ENCODE measurements around the gene NFKB2.
A peak's percentile ranks its signal among the peaks of the same experiment; 100 is the strongest.

The NFKB2 gene

DNA sequence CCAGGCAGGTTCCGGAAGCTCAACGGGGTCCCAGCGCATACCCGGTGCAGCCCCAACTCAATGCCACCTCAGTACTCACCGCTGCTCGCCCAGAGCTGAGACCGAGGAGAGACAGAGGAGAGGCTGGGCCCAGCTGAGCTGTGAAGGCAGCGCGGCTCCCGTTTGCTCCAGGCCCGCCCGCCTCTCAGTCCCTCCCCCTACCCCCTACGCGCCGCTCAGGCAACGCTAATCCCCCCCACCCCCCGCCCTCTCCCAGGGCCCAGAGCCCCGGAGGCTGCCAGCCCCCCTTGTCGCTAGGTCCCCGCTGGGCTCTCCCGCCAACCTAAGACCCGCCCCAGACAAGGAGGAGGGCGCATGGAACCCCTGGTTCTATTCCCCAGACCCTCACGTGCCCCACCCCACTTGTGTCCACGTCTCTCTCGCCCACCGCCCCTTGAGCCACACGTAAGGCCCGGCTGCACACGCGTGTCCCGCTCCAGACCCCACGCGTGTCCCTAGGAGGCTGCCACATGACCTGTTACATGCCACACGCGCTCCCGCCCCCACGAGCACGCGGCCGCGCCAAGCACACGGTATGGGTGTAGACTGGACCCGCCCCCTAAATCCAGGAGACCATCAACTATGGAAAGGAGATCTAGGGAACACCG, 23.2 kb downstream of the NFKB2 start, which contains the start of gene PSD:
PSD (minus strand) TSS at position 164 of the 647 bp plus-strand sequence. CDS start 1,747 bp downstream, outside the sequence.
- TF ChIP-seq, protein P1, sequence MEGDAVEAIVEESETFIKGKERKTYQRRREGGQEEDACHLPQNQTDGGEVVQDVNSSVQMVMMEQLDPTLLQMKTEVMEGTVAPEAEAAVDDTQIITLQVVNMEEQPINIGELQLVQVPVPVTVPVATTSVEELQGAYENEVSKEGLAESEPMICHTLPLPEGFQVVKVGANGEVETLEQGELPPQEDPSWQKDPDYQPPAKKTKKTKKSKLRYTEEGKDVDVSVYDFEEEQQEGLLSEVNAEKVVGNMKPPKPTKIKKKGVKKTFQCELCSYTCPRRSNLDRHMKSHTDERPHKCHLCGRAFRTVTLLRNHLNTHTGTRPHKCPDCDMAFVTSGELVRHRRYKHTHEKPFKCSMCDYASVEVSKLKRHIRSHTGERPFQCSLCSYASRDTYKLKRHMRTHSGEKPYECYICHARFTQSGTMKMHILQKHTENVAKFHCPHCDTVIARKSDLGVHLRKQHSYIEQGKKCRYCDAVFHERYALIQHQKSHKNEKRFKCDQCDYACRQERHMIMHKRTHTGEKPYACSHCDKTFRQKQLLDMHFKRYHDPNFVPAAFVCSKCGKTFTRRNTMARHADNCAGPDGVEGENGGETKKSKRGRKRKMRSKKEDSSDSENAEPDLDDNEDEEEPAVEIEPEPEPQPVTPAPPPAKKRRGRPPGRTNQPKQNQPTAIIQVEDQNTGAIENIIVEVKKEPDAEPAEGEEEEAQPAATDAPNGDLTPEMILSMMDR (IDR thresholded peaks at IDR 0.05; ENCODE audit: low read depth, low read length, missing control alignments): no peak
- H3K4me3 ChIP-seq (replicated peaks; ENCODE audit: low read depth, low read length): peak within 1 kb of the TSS; percentile 91
- no peak for DNase-seq (ENCODE audit: extremely low read depth, low read depth)

DNA sequence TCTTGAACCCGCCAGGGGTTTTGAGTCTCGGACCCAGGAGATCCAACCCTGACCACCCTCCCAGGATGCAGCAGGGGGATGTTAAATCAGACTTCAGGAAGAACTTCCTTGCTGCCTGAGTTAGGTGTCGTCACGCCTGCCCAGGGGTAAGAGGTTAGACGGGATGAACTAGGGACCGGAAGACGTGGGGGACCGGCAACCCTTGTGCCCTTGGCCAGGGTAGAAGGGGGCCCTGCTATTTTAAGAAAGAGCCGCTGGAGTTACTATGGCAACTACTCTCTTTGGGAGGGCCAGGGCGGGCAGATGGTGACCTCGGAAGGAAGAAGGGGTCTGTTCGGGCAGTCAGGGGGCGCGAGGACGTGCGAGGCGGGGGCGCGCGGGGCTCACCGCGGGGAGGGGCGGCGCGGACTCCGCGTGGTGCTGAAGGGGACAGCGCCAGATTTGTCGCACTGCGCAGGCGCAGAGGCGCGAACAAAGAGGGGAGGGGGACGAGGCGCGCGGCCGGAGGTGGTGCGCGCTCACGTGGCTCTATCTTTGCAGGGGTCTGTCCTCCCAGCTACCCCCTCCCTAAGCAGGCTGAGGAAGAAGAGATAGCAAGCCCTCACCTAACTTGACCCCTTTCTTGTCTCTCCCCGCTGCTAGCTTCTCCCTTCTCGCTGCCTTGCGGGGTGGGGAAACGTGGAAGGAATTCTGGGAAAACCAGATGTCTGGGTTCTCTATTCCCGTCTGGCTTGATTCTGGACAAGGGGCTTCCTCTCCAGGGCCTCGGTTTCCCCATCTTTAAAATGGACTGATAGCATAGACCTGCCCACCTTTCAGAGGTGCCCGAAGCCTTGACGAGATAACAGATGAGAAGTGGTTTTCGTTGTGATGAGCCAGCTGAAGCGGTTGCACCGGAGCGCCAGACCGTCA, 24.0 kb downstream of the NFKB2 start:
- H3K4me3 ChIP-seq (replicated peaks; ENCODE audit: low read depth, low read length): peak overlapping the region; percentile 91
- TF ChIP-seq, protein P1 (IDR thresholded peaks at IDR 0.05; ENCODE audit: low read depth, low read length, missing control alignments): no peak
- DNase-seq (ENCODE audit: extremely low read depth, low read depth): no peak

DNA sequence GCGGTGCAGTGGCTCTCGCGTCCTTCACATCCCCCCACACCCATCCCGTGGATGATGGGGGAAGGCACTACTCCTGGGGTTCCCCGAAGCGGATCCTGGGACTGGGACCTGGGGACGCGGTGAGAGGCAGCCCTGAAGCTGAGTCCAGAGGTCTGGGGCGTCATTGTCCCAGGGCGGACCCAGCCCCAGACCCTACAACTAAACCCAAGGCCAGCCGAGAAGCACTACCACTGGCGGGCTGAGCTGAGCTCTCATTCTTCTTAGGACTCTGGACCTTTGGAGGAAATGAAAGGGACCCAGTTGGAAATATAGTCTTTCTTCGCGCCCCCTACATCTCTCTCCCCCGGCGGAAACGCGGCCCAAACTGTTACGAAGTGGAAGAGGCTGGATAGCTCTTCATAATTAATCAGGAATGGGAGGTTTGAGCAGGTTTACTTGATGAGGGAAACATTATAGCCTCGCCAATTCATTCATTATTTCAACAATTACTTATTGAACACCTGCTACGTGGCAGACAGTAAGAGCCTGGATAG, 24.7 kb downstream of the NFKB2 start:
- TF ChIP-seq, protein P1 (IDR thresholded peaks at IDR 0.05; ENCODE audit: low read depth, low read length, missing control alignments): no peak
- H3K4me3 ChIP-seq (replicated peaks; ENCODE audit: low read depth, low read length): peak overlapping the region; percentile 91
- DNase-seq (ENCODE audit: extremely low read depth, low read depth): no peak

DNA sequence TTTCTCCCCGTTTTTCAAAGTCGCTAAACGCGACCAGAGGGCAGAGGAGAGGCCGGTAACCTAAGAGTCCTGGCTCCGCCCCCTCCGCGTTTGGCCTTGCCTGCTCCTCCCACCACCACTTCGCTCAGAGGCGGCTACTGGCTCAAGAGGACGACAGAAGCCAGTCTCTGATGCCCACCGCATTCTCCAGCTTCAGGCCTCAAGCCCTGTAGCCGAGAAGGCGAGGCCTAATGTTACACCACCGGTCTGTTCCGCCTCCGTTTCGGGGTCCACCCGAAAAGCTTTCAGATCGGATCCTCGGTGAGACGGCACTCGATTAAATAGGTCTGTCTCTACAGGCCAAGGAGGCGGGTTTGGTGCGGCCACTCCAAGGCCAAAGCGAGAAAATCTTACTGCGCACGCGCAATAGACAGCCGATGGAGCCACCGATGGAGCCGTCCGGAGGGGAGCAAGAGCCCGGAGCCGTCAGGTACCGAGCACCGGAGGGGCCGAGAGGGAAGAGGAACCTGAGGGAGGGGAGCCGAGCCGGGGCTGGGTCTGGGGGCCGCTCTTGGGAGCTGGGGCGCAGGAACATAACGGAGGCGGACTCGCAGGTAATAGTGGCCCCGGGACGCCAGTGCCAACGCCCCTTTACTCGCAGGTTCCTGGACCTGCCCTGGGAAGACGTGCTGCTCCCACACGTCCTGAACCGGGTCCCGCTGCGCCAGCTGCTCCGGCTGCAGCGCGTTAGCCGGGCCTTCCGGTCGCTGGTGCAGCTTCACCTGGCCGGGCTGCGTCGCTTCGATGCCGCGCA, 25.4 kb downstream of the NFKB2 start, which contains the start of gene FBXL15:
FBXL15 (plus strand) TSS at position 123 of the 793 bp plus-strand sequence; CDS start at position 417, 294 bp downstream.
- peak; percentile 94 for DNase-seq (ENCODE audit: extremely low read depth, low read depth)
- peak within 1 kb of the TSS; percentile 91 for H3K4me3 ChIP-seq (replicated peaks; ENCODE audit: low read depth, low read length)
- TF ChIP-seq, protein P1 (IDR thresholded peaks at IDR 0.05; ENCODE audit: low read depth, low read length, missing control alignments): no peak

DNA sequence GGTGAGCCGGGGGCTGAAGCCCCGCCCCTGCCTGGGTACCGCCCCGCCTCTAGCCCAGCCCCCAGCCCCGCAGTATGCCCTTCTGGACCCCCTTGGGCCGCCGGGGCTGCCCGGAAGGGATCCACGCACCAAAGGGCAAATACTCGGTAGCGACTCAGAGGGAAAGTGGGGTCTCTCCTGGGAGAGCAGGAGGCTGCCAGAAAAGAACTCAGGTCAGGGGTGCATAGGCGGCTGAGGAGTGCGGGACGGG, 25.9 kb downstream of the NFKB2 start:
- TF ChIP-seq, protein P1 (IDR thresholded peaks at IDR 0.05; ENCODE audit: low read depth, low read length, missing control alignments): no peak
- DNase-seq (ENCODE audit: extremely low read depth, low read depth): no peak
- peak overlapping the region; percentile 91 for H3K4me3 ChIP-seq (replicated peaks; ENCODE audit: low read depth, low read length)

DNA sequence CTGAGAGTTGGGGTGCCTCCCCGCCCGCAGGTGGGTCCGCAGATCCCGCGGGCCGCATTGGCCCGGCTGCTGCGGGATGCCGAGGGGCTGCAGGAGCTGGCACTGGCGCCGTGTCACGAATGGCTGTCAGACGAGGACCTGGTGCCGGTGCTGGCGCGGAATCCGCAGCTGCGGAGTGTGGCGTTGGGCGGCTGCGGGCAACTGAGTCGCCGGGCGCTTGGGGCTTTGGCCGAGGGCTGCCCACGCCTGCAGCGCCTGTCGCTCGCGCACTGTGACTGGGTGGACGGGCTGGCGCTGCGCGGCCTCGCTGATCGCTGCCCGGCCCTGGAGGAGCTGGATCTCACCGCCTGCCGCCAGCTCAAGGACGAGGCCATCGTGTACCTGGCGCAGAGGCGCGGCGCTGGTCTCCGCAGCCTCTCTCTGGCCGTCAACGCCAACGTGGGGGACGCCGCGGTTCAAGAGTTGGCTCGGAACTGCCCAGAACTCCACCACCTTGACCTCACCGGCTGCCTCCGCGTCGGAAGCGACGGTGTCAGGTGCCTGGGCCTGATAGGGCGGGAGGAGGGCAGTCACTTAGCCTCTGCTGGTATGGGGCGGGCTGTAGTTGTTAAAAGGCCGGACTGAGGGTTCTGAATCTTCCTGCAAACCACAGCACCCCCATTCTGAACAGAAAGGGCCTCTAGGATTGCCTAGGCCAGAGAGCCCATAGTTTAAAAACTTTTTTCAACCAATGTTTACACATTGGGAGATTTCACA, 26.4 kb downstream of the NFKB2 start:
- H3K4me3 ChIP-seq (replicated peaks; ENCODE audit: low read depth, low read length): peak overlapping the region; percentile 91
- TF ChIP-seq, protein P1 (IDR thresholded peaks at IDR 0.05; ENCODE audit: low read depth, low read length, missing control alignments): no peak
- DNase-seq (ENCODE audit: extremely low read depth, low read depth): no peak

Measured in HFF-Myc (cell line).